PC-9 (cell line): ENCODE data around the gene MLXIPL.

Experiments used
- EZH2 ChIP-seq: fragments of 200-600 bp; sonication (generic); IDR thresholded peaks from 2 replicates; pipeline ENCODE4 v1.8.0; 2017; ENCODE audit warnings: antibody characterized with exemption, low read depth
- TF ChIP-seq, protein P1 (sequence below): fragments of 200-600 bp; sonication (generic); conservative IDR thresholded peaks from 2 replicates; pipeline ENCODE4 v1.6.1; 2017; ENCODE audit warnings: mixed run types, antibody characterized with exemption, mild to moderate bottlenecking, moderate library complexity

DNA sequence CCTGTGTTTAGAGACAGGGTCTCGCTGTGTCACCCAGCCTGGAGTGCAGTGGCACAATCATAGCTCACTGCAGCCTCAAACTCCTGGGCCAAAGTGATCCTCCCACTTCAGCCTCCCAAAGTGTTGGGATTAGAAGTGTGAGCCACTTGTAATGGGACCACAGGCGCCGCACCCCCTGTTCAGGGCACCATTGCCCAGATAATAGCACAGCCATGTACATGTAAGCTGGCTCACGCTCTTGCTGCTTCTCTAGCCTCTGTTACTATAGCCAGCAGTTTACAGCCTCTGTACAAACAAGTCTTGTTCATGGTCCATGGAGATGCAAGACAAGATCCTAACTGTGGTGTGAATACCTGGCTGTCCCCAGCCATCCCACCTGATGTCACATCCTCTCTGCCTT, 4.2 kb upstream of the MLXIPL start:
- no peak for TF ChIP-seq EZH2
- TF ChIP-seq, protein P1, sequence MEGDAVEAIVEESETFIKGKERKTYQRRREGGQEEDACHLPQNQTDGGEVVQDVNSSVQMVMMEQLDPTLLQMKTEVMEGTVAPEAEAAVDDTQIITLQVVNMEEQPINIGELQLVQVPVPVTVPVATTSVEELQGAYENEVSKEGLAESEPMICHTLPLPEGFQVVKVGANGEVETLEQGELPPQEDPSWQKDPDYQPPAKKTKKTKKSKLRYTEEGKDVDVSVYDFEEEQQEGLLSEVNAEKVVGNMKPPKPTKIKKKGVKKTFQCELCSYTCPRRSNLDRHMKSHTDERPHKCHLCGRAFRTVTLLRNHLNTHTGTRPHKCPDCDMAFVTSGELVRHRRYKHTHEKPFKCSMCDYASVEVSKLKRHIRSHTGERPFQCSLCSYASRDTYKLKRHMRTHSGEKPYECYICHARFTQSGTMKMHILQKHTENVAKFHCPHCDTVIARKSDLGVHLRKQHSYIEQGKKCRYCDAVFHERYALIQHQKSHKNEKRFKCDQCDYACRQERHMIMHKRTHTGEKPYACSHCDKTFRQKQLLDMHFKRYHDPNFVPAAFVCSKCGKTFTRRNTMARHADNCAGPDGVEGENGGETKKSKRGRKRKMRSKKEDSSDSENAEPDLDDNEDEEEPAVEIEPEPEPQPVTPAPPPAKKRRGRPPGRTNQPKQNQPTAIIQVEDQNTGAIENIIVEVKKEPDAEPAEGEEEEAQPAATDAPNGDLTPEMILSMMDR, result no peak
